ENCODE results near the gene FAHD1. TPM values are rescaled to one million over a fixed set of nuclear protein-coding genes. Genes with fewer than 3 reads are reported as not detected.
A peak's percentile ranks its signal among the peaks of the same experiment; 100 is the strongest.

FAHD1 gene
- total RNA-seq, 4 donors from 2014 or later = 34.3 to 52.3 (median 46.9) TPM

DNA sequence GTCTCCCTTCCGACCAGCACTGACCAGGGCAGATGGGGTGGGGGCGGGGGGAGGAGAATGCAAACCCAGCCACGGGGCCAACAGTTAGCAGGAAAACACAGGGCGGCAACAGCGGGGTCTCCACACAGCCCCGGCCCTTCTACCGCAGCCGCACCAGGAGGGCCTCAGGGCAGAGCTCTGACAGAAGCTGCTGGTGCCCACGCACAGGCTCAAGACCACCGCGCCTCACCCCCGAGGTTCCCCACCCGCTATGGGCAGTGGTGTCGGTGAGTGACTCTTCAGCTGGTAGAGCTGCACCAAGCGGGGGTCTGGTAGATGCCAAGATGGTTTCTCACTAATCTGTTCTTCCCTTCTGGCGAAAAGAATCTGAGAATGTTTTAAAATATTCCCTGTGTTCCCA, 16.5 kb upstream of the FAHD1 start:
- H3K9me3 ChIP-seq = no peaks in the 10 kb centered on the region
- H3K4me3 ChIP-seq = no peak overlapping the region
- peaks cover 11 to 72% (median 11%) of the 10 kb centered on the region in 3 donors for H3K36me3 ChIP-seq
- H3K27ac ChIP-seq = no peak overlapping the region
- DNase-seq = no peak
- TF ChIP-seq POLR2A (IDR thresholded peaks at IDR 0.05) = no peak
- TF ChIP-seq CTCF (IDR thresholded peaks at IDR 0.05) = no peak
- H3K4me1 ChIP-seq = peaks cover 0 to 11% (median 6%) of the 10 kb centered on the region in 3 donors
- intact Hi-C loops (cut with DNase I) = no loop called here
- WGBS, 2 donors = 89 to 92% methylated on average over 9 to 12 of the region's 16 CpGs
- no peaks in the 10 kb centered on the region for H3K27me3 ChIP-seq

GRCh38 chr16:1812732-1813163, 14.3 kb upstream of the FAHD1 start:
- TF ChIP-seq POLR2A (IDR thresholded peaks at IDR 0.05) (no peak), CTCF (IDR thresholded peaks at IDR 0.05) (peak; percentile 36 to 77 (median 63))
- 13% methylated on average over 15 to 17 of the region's 17 CpGs for WGBS, 2 donors
- H3K9me3 ChIP-seq = no peaks in the 10 kb centered on the region
- no peak for DNase-seq
- H3K27me3 ChIP-seq = no peaks in the 10 kb centered on the region
- no peak overlapping the region for H3K4me3 ChIP-seq
- peaks cover 0 to 11% (median 6%) of the 10 kb centered on the region in 3 donors for H3K4me1 ChIP-seq
- intact Hi-C loops (cut with DNase I) = no loop called here
- peaks cover 21 to 76% (median 21%) of the 10 kb centered on the region in 3 donors for H3K36me3 ChIP-seq
- peak overlapping the region in 1 of 4 donors; percentile 13 for H3K27ac ChIP-seq

DNA sequence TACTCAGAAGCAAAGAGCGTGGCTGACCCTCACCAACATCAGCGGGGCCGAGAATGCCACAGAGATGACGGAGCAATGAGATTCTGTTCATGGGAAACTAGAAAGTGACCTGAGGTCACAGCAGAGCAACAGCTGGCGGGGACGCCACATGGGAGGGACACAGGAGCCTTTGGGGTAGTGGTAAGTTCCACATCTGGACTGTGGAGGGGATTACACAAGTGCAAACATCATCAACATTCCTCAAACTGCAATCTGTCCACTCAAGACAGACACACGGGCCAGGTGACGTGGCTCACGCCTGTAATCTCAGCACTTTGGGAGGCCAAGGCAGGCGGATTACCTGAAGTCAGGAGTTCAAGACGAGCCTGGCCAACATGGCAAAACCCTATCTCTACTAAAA, 11.5 kb upstream of the FAHD1 start:
- intact Hi-C loops (cut with DNase I) = no loop called here
- H3K4me1 ChIP-seq = peaks cover 0 to 11% (median 6%) of the 10 kb centered on the region in 3 donors
- no peak for DNase-seq
- H3K27me3 ChIP-seq = no peaks in the 10 kb centered on the region
- H3K27ac ChIP-seq = no peak overlapping the region
- H3K36me3 ChIP-seq = peaks cover 20 to 77% (median 25%) of the 10 kb centered on the region in 3 donors
- no peak overlapping the region for H3K4me3 ChIP-seq
- WGBS, 2 donors = 90 to 93% methylated on average over 11 of the region's 11 CpGs
- TF ChIP-seq CTCF (IDR thresholded peaks at IDR 0.05) (no peak), POLR2A (IDR thresholded peaks at IDR 0.05) (no peak)
- H3K9me3 ChIP-seq = no peaks in the 10 kb centered on the region

GRCh38 chr16:1816396-1817275, 10.4 kb upstream of the FAHD1 start:
- no peak overlapping the region for H3K27ac ChIP-seq
- intact Hi-C loops (cut with DNase I) = no loop called here
- H3K4me3 ChIP-seq = no peak overlapping the region
- 81 to 89% methylated on average over 6 to 11 of the region's 40 CpGs for WGBS, 2 donors
- H3K36me3 ChIP-seq = peaks cover 25 to 79% (median 28%) of the 10 kb centered on the region in 3 donors
- no peaks in the 10 kb centered on the region for H3K9me3 ChIP-seq
- TF ChIP-seq CTCF (IDR thresholded peaks at IDR 0.05) (no peak), POLR2A (IDR thresholded peaks at IDR 0.05) (no peak)
- H3K4me1 ChIP-seq = peaks cover 0 to 11% (median 6%) of the 10 kb centered on the region in 3 donors
- DNase-seq = no peak
- H3K27me3 ChIP-seq = no peaks in the 10 kb centered on the region

DNA sequence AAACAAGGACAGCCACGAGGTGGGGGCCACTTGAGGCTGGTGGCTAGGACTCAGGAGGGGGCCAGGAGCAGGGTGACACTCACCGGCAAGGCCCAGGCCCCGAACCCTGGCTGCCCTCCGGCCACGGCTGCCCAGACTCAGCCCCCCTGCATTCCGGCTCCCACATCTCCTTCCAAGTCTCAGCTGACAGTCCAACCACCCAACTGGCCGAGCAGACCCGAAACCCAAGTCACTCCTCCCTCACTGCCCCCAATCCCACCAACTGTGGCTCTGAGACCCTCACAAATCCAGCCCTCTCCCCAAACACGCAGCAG, 9.8 kb upstream of the FAHD1 start:
- Histone ChIP-seq H3K9me3 (no peaks in the 10 kb centered on the region), H3K27me3 (no peaks in the 10 kb centered on the region), H3K4me1 (peaks cover 0 to 14% (median 6%) of the 10 kb centered on the region in 3 donors), H3K27ac (no peak overlapping the region), H3K4me3 (no peak overlapping the region), H3K36me3 (peaks cover 25 to 84% (median 32%) of the 10 kb centered on the region in 3 donors)
- intact Hi-C loops (cut with DNase I) = no loop called here
- 100% methylated on average over 1 to 3 of the region's 9 CpGs for WGBS, 2 donors
- TF ChIP-seq CTCF (IDR thresholded peaks at IDR 0.05) (no peak), POLR2A (IDR thresholded peaks at IDR 0.05) (no peak)
- no peak for DNase-seq
